Measurements from ENCODE around the gene S100A13.

S100A13 gene

DNA sequence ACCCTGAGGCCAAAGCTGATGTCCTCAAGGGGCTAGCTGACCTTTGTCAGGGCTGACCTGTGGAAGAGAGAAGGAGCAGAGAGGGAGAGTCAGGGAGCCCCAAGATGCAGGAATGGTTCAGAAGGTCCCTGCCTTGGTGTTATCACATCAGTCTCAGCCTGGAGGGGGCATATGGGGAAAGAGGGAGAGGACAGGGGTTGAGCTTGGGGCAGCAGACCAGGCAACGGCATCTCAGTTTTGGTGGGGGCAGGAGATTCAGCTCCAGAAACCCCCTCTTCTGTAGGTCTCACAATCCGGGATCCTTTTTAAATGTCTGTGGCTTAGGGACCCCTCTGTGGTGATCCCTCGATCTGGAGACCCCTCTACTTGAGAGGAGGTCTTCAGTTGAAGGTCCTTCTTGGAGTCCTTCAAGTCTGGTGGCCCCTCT is 815 bp downstream of the S100A13 start:
- no peak for DNase-seq

DNA sequence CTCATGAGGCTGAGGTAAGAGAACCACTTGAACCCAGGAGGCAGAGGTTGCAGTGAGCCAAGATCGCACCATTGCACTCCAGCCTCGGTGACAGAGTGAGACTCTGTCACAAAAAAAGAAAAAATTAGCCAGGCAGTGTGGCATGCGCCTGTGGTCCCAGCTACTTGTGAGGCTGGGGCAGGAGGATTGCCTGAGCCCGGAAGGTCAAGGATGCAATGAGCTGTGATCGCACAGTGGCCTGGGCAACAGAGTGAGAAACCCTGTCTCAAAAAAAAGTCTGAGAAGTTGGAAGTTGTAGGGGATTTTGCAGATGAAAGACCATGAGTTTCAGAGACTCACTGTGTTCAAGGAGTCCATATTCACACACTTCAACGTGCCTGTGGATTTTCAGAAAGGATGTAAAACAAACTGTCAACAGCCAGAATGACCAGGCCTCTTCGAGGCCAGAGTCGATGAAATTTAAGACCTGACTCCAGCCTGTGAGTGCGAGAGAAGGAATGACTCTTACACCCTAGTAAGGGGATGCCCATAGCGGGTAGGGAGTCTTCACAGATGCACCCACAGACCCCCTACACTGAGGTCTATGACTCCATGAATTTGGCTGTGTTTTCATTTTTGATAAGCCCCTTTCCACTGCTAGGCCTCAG is 2.2 kb downstream of the S100A13 start:
- no peak for DNase-seq

DNA sequence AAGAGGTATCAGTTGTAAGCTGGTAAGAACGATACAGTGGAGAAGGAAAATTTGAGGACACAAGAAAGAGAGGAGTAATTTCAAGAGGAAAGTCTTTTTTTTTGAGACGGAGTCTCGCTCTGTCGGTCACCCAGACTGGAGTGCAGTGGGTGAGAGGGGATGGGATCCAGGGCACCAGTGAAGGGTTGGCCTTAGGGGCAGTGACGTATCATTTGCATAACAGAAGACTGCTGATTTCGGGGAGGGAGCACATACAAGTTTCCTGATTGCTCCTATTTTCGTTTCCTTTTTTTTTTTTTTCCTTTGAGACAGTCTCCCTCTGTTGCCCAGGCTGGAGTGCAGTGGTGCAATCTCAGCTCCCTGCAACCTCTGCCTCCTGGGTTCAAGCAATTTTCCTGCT is 4.2 kb downstream of the S100A13 start:
- no peak for DNase-seq

DNA sequence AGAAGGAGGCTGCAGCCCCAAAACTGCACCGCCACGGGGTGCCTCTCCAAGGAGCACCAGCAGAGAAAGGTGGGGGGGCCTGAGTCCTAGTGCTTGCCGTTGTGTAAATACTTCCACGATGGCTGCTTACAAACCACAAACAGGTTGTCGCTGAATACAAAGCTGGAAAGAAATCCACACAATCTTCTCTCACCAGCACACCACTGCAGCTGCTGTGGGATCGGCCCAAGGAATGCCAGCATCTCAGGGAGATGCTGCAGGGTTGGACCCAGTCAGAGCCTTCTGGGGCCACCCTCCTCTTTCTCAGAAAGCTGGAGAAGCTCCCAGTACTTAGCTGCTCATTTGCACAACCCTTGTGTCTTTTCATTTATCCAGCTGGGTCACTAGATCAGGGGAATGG is 8.1 kb downstream of the S100A13 start:
- no peak for DNase-seq

- DNase-seq: peak; percentile 52 to 72 (median 69)
These were observed 9.6 kb downstream of the S100A13 start for GRCh38 chr1:153617663-153618062.

- DNase-seq: no peak
These were observed 10.4 kb downstream of the S100A13 start for GRCh38 chr1:153616917-153617311.

DNA sequence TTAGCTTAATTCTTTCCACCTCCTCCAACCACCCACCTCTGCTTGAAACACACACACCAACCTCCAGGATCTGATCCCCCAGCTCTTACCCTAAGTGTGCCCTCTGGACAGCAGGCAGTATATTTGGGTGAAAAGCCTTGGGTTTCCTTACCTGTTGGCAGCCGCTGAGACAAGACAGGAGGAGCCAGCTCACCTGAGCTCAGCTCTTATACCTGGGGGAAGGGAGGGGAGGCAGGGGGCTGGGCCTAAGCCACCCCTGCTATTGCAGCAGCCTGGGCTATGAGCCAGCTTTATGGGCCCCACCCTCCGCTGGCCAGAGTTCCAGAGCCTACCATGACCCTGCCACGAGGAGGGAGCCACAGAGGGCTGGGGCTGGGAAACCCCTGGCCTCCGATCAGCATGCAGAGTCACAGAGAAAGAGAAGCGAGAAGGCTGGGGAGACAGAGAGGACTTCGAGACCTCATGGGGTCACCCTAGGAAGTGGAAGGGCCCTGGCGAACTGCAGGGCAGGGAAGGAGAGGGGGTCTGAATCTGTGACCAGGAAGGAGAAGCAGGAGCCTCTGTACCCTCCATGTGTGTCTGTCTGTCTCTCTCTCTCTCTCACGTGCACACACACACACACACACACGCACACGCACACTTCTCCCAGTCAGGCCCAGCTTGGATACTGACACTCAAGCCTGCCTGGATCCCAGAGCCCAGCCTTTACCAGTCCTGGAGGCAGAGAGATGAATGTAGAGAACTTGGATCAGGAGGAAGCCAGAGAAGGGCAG is 11.0 kb downstream of the S100A13 start, which contains the start of gene S100A14:
Gene S100A14 (minus strand): TSS at position 182 of the 773 bp plus-strand sequence. CDS start 467 bp downstream, outside the sequence.
- no peak for DNase-seq

DNA sequence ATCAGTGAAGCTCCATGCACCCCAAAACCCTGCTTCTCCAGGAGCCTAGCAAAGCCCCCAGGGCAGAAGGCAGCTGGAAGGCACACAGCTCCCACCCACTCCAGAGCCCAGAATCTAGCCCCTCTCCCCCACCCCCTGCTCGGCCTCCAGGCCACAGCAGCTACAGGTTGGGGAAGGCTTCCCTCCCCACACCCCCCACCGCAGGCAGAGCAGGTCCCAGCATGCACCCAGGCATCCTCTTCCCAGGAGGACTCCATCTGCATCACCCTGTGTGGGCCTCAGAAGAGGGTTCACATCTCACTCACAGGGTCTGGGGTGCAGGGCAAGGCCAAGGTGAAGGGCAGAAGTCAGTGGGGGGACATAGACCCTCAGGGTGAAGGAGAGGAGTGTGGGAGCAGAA is 11.9 kb downstream of the S100A13 start:
- no peak for DNase-seq

GRCh38 chr1:153614906-153615305 is 12.4 kb downstream of the S100A13 start:
- DNase-seq: no peak

DNA sequence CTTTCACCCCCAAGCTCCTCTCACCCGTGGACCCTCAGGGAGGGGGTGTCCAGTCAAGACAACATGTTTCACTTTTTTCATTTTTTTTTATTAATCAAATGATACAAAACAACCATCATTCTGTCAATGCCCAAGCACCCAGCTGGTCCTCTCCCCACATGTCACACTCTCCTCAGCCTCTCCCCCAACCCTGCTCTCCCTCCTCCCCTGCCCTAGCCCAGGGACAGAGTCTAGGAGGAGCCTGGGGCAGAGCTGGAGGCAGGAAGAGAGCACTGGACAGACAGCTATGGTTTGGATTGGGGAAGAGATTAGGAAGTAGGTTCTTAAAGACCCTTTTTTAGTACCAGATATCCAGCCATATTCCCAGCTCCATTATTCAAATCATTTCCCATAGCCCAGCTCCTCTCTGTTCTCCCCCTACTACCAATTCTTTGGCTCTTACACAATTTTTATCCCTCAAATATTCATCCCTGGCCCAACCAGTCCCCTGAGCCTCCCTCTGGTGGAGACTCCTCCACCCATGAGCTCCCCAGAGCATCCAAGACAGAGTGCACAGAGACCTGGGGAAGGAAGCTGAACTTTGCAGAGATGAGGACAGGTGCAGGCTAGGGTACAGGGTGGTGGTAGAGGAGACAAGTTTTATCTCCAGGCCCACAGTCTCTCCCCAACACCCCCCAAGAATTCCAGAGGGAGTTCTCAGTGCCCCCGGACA is 13.0 kb downstream of the S100A13 start:
- no peak for DNase-seq

DNA sequence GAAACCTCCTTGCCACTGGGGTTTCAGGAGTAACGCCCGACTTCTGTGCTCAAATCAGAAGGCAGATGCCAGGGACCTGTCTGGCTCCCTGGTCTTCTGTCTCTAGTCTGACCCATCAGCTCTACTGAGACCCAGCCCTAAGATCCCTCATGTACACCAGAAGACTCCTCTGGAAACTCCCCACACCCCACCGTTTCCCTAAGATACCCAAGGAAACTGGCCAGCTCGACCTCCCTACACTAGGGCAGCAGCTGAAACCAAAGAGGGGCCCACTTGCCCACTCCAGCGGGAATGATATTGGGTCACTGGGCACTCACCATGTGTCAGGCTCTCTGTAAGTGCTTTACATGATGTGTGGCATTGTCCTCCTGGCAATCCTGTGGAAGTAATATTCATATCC is 13.9 kb downstream of the S100A13 start:
- DNase-seq: no peak

DNA sequence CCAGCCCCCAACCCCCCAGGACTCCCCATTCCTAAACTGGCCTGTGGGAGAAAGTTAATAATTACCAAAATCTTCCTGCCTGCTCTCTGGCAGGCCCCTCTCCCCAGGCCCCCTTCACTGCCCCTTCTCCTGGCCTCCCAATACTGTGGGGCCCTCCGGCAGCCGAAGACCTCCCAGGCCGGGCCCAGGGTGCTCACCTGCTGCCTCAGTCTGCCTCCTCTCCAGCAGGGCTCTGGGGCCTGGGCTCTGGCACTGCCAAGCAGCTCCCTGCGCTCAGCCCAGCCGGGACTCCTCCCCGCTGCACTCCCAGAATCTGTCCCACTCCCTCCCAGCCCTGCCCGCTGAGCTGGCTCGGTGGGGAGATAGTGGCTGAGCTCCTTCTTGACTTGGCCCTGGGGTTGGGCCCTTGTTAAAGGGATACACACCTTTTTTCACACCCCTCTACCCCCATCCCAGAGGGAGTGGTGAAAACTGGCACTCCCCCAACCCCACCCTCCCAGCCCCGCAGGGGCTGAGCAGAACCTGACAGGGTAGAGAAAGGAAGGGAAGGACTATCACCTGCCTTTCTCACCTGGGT is 14.5 kb downstream of the S100A13 start, which contains the start of gene S100A16:
Gene S100A16 (minus strand): TSS at position 383 of the 577 bp plus-strand sequence. CDS start 4,986 bp downstream, outside the sequence.
- DNase-seq: no peak

DNA sequence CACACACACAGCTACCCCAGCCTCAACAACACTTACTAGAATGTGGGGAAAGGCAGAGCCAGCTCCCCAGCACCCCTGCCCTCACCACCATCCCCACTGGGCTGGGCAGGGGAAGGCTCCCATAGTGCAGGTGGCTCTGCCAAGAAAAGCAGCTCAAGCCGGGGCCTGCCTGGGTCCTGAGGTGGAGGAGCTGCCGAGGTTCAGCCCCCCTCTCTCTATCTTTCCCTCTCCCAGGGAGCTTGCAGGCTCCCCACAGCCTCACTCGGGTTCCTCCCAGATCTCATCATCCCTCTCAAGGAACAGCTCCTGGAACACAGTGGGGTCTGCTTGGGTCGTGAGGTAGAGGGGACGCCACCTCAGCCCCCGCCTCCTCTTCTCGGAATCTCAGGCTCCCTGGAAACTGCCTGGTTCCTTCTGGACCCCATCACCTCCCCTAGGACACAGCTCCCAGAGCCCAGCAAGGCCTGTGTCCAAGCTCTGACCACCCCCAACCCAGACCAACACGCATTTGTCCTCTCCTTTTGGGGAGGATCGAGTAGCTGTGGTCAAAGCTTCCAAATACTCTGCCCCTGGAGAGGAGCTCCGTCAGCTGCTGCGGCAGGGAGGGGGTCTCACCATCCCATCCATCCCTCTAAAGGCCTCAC is 15.1 kb downstream of the S100A13 start:
- DNase-seq: no peak

DNA sequence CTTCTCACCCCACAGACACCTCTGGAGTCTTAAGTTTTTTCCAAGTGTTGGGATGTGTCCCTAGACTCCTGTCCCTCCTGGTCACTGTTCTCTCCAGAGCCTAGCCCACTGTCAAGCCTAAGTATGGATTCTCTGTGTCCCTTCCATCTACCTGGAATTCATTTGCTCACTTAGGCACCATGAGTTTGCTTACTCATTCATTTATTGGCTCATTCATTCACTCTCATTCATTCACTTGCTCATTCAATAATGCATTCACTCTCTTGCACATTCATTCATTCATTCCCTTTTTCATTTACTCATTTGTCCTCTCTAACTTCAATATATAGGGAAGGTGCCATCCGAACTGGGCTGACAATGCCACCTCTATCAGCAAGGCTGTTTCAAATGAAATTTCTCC is 15.9 kb downstream of the S100A13 start:
- no peak for DNase-seq

DNA sequence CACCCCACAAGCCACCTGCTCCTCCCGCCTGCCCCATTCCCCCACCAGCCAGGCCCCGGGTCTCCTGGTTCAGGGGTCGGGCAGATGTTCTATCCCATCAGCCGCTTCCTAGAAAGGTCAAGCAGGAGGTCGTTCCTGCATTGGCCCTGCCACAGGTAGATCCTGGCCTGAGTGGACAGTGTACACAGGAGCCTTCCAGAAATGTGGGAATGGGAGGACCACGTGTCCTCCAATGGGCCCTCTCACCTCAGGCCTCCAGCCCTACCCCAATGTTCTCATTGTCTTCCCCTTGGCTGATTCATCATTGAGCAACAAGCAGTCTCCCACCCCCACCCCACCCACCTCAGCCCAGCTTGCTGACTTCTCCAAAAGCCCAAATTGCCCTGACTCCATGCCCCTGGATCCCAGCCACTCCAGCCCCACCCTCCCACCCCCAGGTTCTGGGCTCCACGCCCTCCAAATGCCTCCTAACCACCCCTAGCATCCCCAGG is 16.4 kb downstream of the S100A13 start:
- DNase-seq: no peak

DNA sequence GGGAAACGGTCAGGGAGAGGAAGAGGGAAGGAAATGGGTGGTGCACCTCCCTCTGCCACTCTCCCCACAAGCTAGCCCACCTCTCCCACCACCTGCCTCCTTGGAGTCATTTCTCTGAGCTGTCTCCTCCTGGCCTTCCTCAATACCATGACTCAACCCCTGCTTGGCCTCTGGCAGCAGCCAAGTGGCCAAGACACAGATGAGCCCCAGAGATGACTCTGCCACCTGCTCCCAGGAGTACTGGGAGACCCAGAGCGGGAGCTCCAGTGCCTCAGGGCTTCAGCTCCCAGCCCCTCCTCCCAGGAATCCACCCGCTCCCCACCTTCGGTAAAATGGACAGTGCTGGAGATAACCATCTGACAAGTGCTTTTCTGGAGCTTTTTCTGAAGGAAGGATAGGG is 17.0 kb downstream of the S100A13 start:
- no peak for DNase-seq

GRCh38 chr1:153609585-153609907 is 17.8 kb downstream of the S100A13 start:
- no peak for DNase-seq

DNA sequence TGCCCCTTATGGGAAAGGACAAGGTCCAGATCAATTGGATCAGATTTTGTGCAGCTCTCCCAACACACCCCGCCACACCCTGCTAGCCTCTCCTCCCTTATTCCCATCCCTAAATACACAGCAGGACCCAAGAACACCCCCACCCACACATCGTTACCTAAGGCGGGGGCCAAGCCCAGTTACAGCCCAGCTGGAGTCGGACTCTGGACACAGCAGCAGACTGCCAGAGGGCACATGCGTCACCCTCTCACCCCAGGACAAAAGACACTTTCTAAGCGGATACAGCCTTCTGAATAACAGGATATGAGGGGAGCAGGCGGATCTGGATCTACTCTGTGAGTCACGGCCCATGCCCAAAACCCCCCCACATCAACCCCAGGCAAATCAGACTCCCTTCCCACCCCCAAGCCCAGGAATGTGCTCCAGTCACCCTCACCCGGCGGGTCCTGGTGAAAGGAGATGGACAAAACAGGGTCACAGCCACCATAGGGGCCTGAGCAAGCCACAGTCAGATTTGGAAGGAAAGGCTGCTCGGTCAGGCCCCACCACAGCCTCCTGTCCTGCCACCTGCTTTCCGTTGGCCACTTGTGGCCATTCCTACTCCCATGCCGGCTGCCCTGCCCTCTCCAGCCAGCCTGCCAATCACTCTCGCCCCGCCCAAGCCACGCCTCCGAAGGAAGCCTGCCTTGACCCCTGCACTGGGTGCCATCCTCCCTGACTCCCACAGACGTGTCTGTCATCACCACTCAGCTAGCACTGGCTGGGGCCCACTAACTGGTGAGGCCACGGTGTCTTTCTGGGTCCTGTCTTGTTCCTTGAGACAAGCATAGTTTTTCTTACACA is 18.3 kb downstream of the S100A13 start:
- DNase-seq: peak in 1 of 3 experiments; percentile 32

GRCh38 chr1:153608089-153608682 is 19.1 kb downstream of the S100A13 start:
- DNase-seq: no peak

DNA sequence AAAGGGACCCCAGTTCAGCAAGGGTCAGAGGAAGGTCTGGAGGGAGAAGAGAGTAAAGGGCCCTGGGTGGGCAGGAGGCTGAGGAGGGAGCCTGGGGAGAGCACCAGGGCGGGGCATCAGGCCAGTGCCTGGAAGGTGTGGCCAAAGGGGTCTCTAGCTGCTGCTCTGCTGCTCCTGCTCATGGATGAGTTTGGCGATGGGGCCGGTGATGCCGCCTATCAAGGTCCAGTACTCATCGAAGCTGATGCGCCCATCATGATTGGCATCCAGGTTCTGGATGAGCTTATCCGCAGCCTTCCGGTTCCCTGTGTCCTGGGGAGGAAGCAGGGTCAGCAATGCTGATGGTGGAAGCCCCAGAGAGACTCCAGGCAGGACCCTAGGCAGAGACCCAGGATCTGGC is 19.9 kb downstream of the S100A13 start:
- no peak for DNase-seq

DNA sequence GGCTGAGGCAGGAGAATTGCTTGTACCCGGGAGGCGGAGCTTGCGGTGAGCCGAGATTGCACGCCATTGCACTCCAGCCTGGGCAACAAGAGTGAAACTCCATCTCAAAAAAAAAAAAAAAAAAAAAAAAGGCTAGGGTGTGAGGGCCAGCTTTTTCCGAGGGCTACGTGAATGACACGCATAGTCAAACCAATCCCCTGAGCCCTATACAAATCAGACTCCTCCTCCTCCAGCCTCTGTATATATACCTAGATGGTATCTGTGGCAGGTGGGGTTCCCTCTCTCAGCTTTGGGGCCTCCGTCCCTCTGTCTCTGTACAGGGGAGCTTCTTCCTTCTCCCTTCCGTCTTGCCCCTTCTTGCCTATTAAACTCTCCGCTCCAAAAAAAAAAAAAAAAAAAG is 21.1 kb downstream of the S100A13 start:
- no peak for DNase-seq

Measured in NCI-H1417 (cell line).